Endothelial cell of umbilical vein (primary cell): ENCODE data around the gene LRP1B. TPM values are rescaled to one million over a fixed set of nuclear protein-coding genes. Genes with fewer than 3 reads are reported as not detected.

Source experiments
- BruUV-seq: library from RNA; stranded (reverse); fragments of 400-500 nt; replicated peaks from 2 replicates; lab custom pipeline; 2021; lab: Mats Ljungman, UMichigan
- CTCF ChIA-PET: fragments of 300-600, 350-600 bp; sonication (Branson Sonifier 250); formaldehyde crosslinking; loops from one replicate; lab custom pipeline; 2021; ENCODE audit warnings: antibody characterized with exemption, inconsistent platforms; lab: Charles Lee
- POLR2A ChIA-PET: fragments of 300-600, 350-600 bp; sonication (Branson Sonifier 250); formaldehyde crosslinking; loops from one replicate; lab custom pipeline; 2021; ENCODE audit warnings: antibody characterized with exemption, inconsistent platforms; lab: Charles Lee
- DNase-seq: peaks from one replicate; pipeline ENCODE4 v3.0.0-alpha.2; 2011; ENCODE audit warnings: low read depth, low spot score
- FAIRE-seq: peaks from 2 replicates; lab custom pipeline; 2011; peaks lifted over from hg19 to GRCh38; lab: Jason Lieb, UNC
- H2AFZ ChIP-seq: 2 replicates; pipeline ENCODE4 v1.6.0; 2012; ENCODE audit warnings: low read depth, low read length, control low read depth, inconsistent platforms
- H3K27ac ChIP-seq: 2 replicates; pipeline ENCODE4 v1.5.1; 2011; ENCODE audit warnings: low read depth, mild to moderate bottlenecking, control low read depth, low read length, moderate library complexity; ENCODE audit not compliant: insufficient read depth
- H3K27me3 ChIP-seq, 2 experiments: 2 replicates each; pipeline versions ENCODE4 v1.6.0 to v1.6.1; 2011; ENCODE audit warnings: low read length in 2 of 2, mixed read lengths in 1 of 2; ENCODE audit not compliant: control insufficient read depth in 2 of 2, insufficient read depth in 2 of 2
- H3K36me3 ChIP-seq, 2 experiments: 2 replicates in 1 of 2; 3 replicates in 1 of 2; pipeline ENCODE4 v1.5.1; 2011; ENCODE audit warnings: low read length in 2 of 2, mild to moderate bottlenecking in 1 of 2, moderate library complexity in 1 of 2; ENCODE audit not compliant: control insufficient read depth in 2 of 2, insufficient read depth in 2 of 2; ENCODE audit errors: extremely low read depth in 1 of 2
- H3K4me1 ChIP-seq: 3 replicates; pipeline ENCODE4 v1.5.1; 2011; ENCODE audit warnings: mild to moderate bottlenecking, low read length; ENCODE audit not compliant: control insufficient read depth, insufficient read depth; ENCODE audit errors: extremely low read depth
- H3K4me2 ChIP-seq: 2 replicates; pipeline ENCODE4 v1.6.1; 2011; ENCODE audit warnings: low read length, control low read depth, mixed read lengths; ENCODE audit not compliant: insufficient read depth
- H3K4me3 ChIP-seq, 3 experiments: fragments of 200-600 bp in 1 of 3; sonication (generic), shearing (Covaris generic) in 1 of 3; replicated peaks in 1 of 3; 2 replicates each; pipeline ENCODE4 v1.5.1; 2011 to 2016; ENCODE audit warnings: control low read depth in 3 of 3, low read length in 3 of 3, mild to moderate bottlenecking in 2 of 3, inconsistent platforms in 1 of 3, low read depth in 1 of 3, moderate library complexity in 1 of 3; ENCODE audit not compliant: insufficient read depth in 1 of 3
- H3K79me2 ChIP-seq: 2 replicates; pipeline ENCODE4 v1.6.0; 2012; ENCODE audit warnings: low read length, inconsistent platforms; ENCODE audit not compliant: control insufficient read depth, insufficient read depth
- H3K9ac ChIP-seq: replicated peaks from 2 replicates; pipeline ENCODE3; 2011; ENCODE audit warnings: low read length, control low read depth; ENCODE audit not compliant: insufficient read depth; ENCODE audit errors: extremely low read depth
- H3K9me1 ChIP-seq: replicated peaks from 3 replicates; pipeline ENCODE4 v1.6.0; 2011; ENCODE audit warnings: mild to moderate bottlenecking, low read length; ENCODE audit not compliant: control insufficient read depth, insufficient read depth; ENCODE audit errors: extremely low read depth
- H3K9me3 ChIP-seq: replicated peaks from 2 replicates; pipeline ENCODE4 v1.5.1; 2012; ENCODE audit warnings: low read length, inconsistent platforms; ENCODE audit not compliant: control insufficient read depth, insufficient read depth
- H4K20me1 ChIP-seq: replicated peaks from 2 replicates; pipeline ENCODE3; 2011; ENCODE audit warnings: mild to moderate bottlenecking, low read length; ENCODE audit not compliant: control insufficient read depth, insufficient read depth; ENCODE audit errors: extremely low read depth
- CTCF ChIP-seq, 2 donors: IDR thresholded peaks; 1 replicate in 1 of 2; 2 replicates in 1 of 2; pipeline ENCODE4 v1.5.1; 2011; ENCODE audit warnings: low read length in 2 of 2, mild to moderate bottlenecking in 2 of 2, moderate library complexity in 2 of 2, control low read depth in 1 of 2, inconsistent platforms in 1 of 2, low read depth in 1 of 2; ENCODE audit not compliant: insufficient read depth in 1 of 2; ENCODE audit errors: extremely low read depth in 1 of 2
- EZH2 ChIP-seq: IDR thresholded peaks from 2 replicates; pipeline ENCODE4 v1.6.1; 2012; ENCODE audit warnings: borderline replicate concordance, low read depth, mild to moderate bottlenecking, moderate library complexity, low read length, inconsistent platforms; ENCODE audit not compliant: severe bottlenecking
- FOS ChIP-seq: IDR thresholded peaks from 2 replicates; pipeline ENCODE4 v1.6.1; 2011; ENCODE audit warnings: mild to moderate bottlenecking, low read length, moderate library complexity, borderline replicate concordance; ENCODE audit not compliant: insufficient read depth
- GATA2 ChIP-seq: IDR thresholded peaks from 2 replicates; pipeline ENCODE4 v1.7.0; 2011; ENCODE audit warnings: low read depth, mild to moderate bottlenecking, moderate library complexity, mixed read lengths, low read length; ENCODE audit not compliant: insufficient read length, insufficient read depth
- JUN ChIP-seq: IDR thresholded peaks from 2 replicates; pipeline ENCODE4 v1.6.1; 2011; ENCODE audit warnings: borderline replicate concordance, low read depth; ENCODE audit not compliant: insufficient read length, insufficient read depth
- MAX ChIP-seq: IDR thresholded peaks from 2 replicates; pipeline ENCODE4 v1.6.1; 2011; ENCODE audit not compliant: insufficient read depth, insufficient read length
- MYC ChIP-seq: IDR thresholded peaks from one replicate; pipeline ENCODE4 v1.6.1; 2011; ENCODE audit warnings: mild to moderate bottlenecking, low read depth, low read length
- POLR2A ChIP-seq: IDR thresholded peaks from 2 replicates; pipeline ENCODE4 v1.6.1; 2012; ENCODE audit warnings: low read depth, mild to moderate bottlenecking, control low read depth, low read length
- POLR2AphosphoS5 ChIP-seq: IDR thresholded peaks from 2 replicates; pipeline ENCODE4 v1.6.1; 2012; ENCODE audit warnings: low read depth, mild to moderate bottlenecking, control low read depth, low read length, moderate library complexity; ENCODE audit not compliant: insufficient read depth
- dilution Hi-C: fragments of 300-500 bp; cut with MboI; formaldehyde crosslinking; loops from one replicate; pipeline ENCODE4 v1.15.0; 2019; ENCODE audit warnings: low sequenced_read_pairs; ENCODE audit not compliant: extremely low pct_ligation_motif_present
- intact Hi-C: fragments of 100-400 bp; cut with micrococcal nuclease; formaldehyde crosslinking; loops from one replicate; pipeline ENCODE4 v1.10.0; 2022
- polyA plus RNA-seq, 4 experiments: library from polyadenylated mRNA; depleted of rRNA in 3 of 4; stranded (reverse) in 3 of 4; unstranded in 1 of 4; fragments of >200 nt; gene quantifications; 2 replicates each; pipeline versions ENCODE4 v1.2.1 to v1.2.3, GENCODE V29; 2011 to 2012; ENCODE audit warnings: missing spikeins in 1 of 4
- total RNA-seq: library from RNA; stranded (reverse); gene quantifications from 2 replicates; pipeline ENCODE4 v1.2.3, GENCODE V29; 2021

The LRP1B gene
- total and polyA plus RNA-seq, 2 donors (not counting 3 experiments of a cell fraction or from before 2014, with no cell fraction given): 0.03 to 0.07 TPM

- no peaks in the 10 kb centered on the region for H3K36me3 ChIP-seq
- H3K27ac ChIP-seq: no peak overlapping the region
- no peak for FAIRE-seq
- no peaks in the 10 kb centered on the region for H3K9me3 ChIP-seq
- H3K4me1 ChIP-seq: no peaks in the 10 kb centered on the region
- intact Hi-C loops: no loop called here
- H4K20me1 ChIP-seq: no peaks in the 10 kb centered on the region
- H3K27me3 ChIP-seq: no peaks in the 10 kb centered on the region
- TF ChIP-seq POLR2AphosphoS5 (no peak), MAX (no peak), CTCF (IDR thresholded peaks at IDR 0.05; ENCODE audit: extremely low read depth in 1 of 2, insufficient read depth in 1 of 2, low read depth in 1 of 2, low read length in 2 of 2) (no peak), GATA2 (no peak), EZH2 (no peak), FOS (no peak), POLR2A (no peak), MYC (no peak), JUN (no peak)
- POLR2A ChIA-PET: no interaction called here
- CTCF ChIA-PET: interaction anchor here (1.1 kb wide), 1 partner anchor 10 kb away, joined by 4 read pairs; no protein-coding TSS in a partner anchor
- no peak overlapping the region for H3K4me3 ChIP-seq
- DNase-seq: no peak
- dilution Hi-C loops: no loop called here
- no peaks in the 10 kb centered on the region for H3K9me1 ChIP-seq
- no TSS peak for BruUV-seq
- no peak overlapping the region for H2AFZ ChIP-seq
- no peak overlapping the region for H3K9ac ChIP-seq
- H3K79me2 ChIP-seq: no peaks in the 10 kb centered on the region
- H3K4me2 ChIP-seq: no peak overlapping the region
Observed at GRCh38 chr2:140489193-140489592, 1641.6 kb downstream of the LRP1B start.
